HEK293 (cell line): ENCODE data around the gene UBXN4.
A peak's percentile ranks its signal among the peaks of the same experiment; 100 is the strongest.

Experiments used
- CTCF ChIA-PET: fragments of 350-600 bp; formaldehyde crosslinking; extraction: SDS; loops from one replicate; lab custom pipeline; 2021; ENCODE audit warnings: antibody characterized with exemption; lab: Yijun Ruan, JAX
- POLR2A ChIA-PET: fragments of 300-600 bp; formaldehyde crosslinking; extraction: SDS; loops from one replicate; lab custom pipeline; 2020; ENCODE audit warnings: antibody characterized with exemption, inconsistent platforms; lab: Yijun Ruan, JAX
- H3K27ac ChIP-seq: fragments of 200-500 bp; sonication (Bioruptor generic); 2 replicates; pipeline ENCODE4 v1.5.1; 2014; ENCODE audit warnings: low read depth, low read length, control low read depth, inconsistent platforms; ENCODE audit errors: extremely low read depth
- H3K36me3 ChIP-seq, 2 experiments: fragments of 200-500 bp in 1 of 2; sonication (Bioruptor generic) in 1 of 2; 1 replicate in 1 of 2; 2 replicates in 1 of 2; pipeline ENCODE4 v1.5.1; 2014 to 2017; ENCODE audit warnings: inconsistent platforms in 2 of 2, low read length in 2 of 2; ENCODE audit not compliant: control insufficient read depth in 2 of 2, insufficient read depth in 1 of 2
- H3K4me1 ChIP-seq: fragments of 200-500 bp; sonication (Bioruptor generic); 2 replicates; pipeline ENCODE4 v1.5.1; 2014; ENCODE audit warnings: mild to moderate bottlenecking, low read length, inconsistent platforms; ENCODE audit not compliant: control insufficient read depth, insufficient read depth
- H3K4me3 ChIP-seq: 2 replicates; pipeline ENCODE4 v1.5.1; 2011; ENCODE audit warnings: low read depth, mild to moderate bottlenecking, control low read depth, low read length, moderate library complexity
- H3K9me3 ChIP-seq: fragments of 200-500 bp; sonication (Bioruptor generic); 2 replicates; pipeline ENCODE4 v1.5.1; 2014; ENCODE audit warnings: low read depth, low read length, inconsistent platforms; ENCODE audit not compliant: control insufficient read depth, insufficient read depth
- KLF17 ChIP-seq: fragments of 450-650 bp; formaldehyde crosslinking; IDR thresholded peaks from 2 replicates; pipeline ENCODE4 v1.5.1; 2016; ENCODE audit warnings: missing biosample characterization, missing genetic modification characterization
- OVOL3 ChIP-seq: fragments of 450-650 bp; formaldehyde crosslinking; IDR thresholded peaks from 2 replicates; pipeline ENCODE4 v1.5.1; 2016; ENCODE audit warnings: missing biosample characterization, missing genetic modification characterization
- PRDM1 ChIP-seq: fragments of 450-650 bp; formaldehyde crosslinking; IDR thresholded peaks from 2 replicates; pipeline ENCODE4; 2016; ENCODE audit warnings: missing biosample characterization, missing genetic modification characterization
- SP3 ChIP-seq: fragments of 450-650 bp; formaldehyde crosslinking; IDR thresholded peaks from 2 replicates; pipeline ENCODE4 v1.5.1; 2016; ENCODE audit warnings: missing biosample characterization, missing genetic modification characterization
- TRIM28 ChIP-seq: IDR thresholded peaks from 2 replicates; pipeline ENCODE4 v1.6.1; 2011; ENCODE audit warnings: low read length, control low read depth, borderline replicate concordance
- WT1 ChIP-seq: fragments of 450-650 bp; formaldehyde crosslinking; IDR thresholded peaks from 2 replicates; pipeline ENCODE4 v1.5.1; 2016; ENCODE audit warnings: missing biosample characterization, missing genetic modification characterization
- YY1 ChIP-seq: fragments of 450-650 bp; formaldehyde crosslinking; IDR thresholded peaks from 2 replicates; pipeline ENCODE4 v1.5.1; 2018; ENCODE audit warnings: missing biosample characterization, missing genetic modification characterization
- ZBTB7A ChIP-seq: fragments of 450-650 bp; formaldehyde crosslinking; IDR thresholded peaks from 2 replicates; pipeline ENCODE4 v1.5.1; 2016; ENCODE audit warnings: low read depth, missing biosample characterization, missing genetic modification characterization
- ZFP3 ChIP-seq: fragments of 450-650 bp; formaldehyde crosslinking; IDR thresholded peaks from 2 replicates; pipeline ENCODE4 v1.5.1; 2016; ENCODE audit warnings: low read depth, missing biosample characterization, missing genetic modification characterization
- ZNF155 ChIP-seq: fragments of 450-650 bp; formaldehyde crosslinking; IDR thresholded peaks from 2 replicates; pipeline ENCODE4 v1.5.1; 2016; ENCODE audit warnings: missing biosample characterization, missing genetic modification characterization
- ZNF341 ChIP-seq: fragments of 450-650 bp; formaldehyde crosslinking; IDR thresholded peaks from 2 replicates; pipeline ENCODE4; 2016; ENCODE audit warnings: low read depth, missing biosample characterization, missing genetic modification characterization
- ZNF37A ChIP-seq: fragments of 450-650 bp; IDR thresholded peaks from 2 replicates; pipeline ENCODE4 v1.5.1; 2018; ENCODE audit warnings: missing biosample characterization, missing genetic modification characterization
- ZNF404 ChIP-seq: fragments of 450-650 bp; formaldehyde crosslinking; IDR thresholded peaks from 2 replicates; pipeline ENCODE4 v1.5.1; 2017; ENCODE audit warnings: missing biosample characterization, missing genetic modification characterization
- ZNF416 ChIP-seq: fragments of 450-650 bp; formaldehyde crosslinking; IDR thresholded peaks from 2 replicates; pipeline ENCODE4 v1.5.1; 2016; ENCODE audit warnings: missing biosample characterization, missing genetic modification characterization
- ZNF501 ChIP-seq: fragments of 450-650 bp; formaldehyde crosslinking; IDR thresholded peaks from 2 replicates; pipeline ENCODE4 v1.5.1; 2016; ENCODE audit warnings: missing biosample characterization, missing genetic modification characterization
- ZNF600 ChIP-seq: fragments of 450-650 bp; formaldehyde crosslinking; IDR thresholded peaks from 2 replicates; pipeline ENCODE4 v1.5.1; 2016; ENCODE audit warnings: missing biosample characterization, missing genetic modification characterization
- ZNF654 ChIP-seq: fragments of 450-650 bp; formaldehyde crosslinking; IDR thresholded peaks from 2 replicates; pipeline ENCODE4 v1.5.1; 2016; ENCODE audit warnings: low read depth, missing biosample characterization, missing genetic modification characterization
- ZNF670 ChIP-seq: fragments of 450-650 bp; formaldehyde crosslinking; IDR thresholded peaks from 2 replicates; pipeline ENCODE4 v1.5.1; 2016; ENCODE audit warnings: missing biosample characterization, missing genetic modification characterization, low read depth
- ZNF677 ChIP-seq: fragments of 450-650 bp; IDR thresholded peaks from 2 replicates; pipeline ENCODE4 v1.5.0; 2018; ENCODE audit warnings: missing biosample characterization, mild to moderate bottlenecking, missing genetic modification characterization, moderate library complexity
- ZNF830 ChIP-seq: fragments of 450-650 bp; IDR thresholded peaks from 2 replicates; pipeline ENCODE4 v1.5.0; 2018; ENCODE audit warnings: missing biosample characterization, missing genetic modification characterization, low read depth, mild to moderate bottlenecking, moderate library complexity
- ZNF837 ChIP-seq: fragments of 450-650 bp; formaldehyde crosslinking; IDR thresholded peaks from 2 replicates; pipeline ENCODE4 v1.5.1; 2016; ENCODE audit warnings: missing biosample characterization, missing genetic modification characterization
- ZNF843 ChIP-seq: fragments of 450-650 bp; formaldehyde crosslinking; IDR thresholded peaks from 2 replicates; pipeline ENCODE4 v1.5.1; 2016; ENCODE audit warnings: missing biosample characterization, missing genetic modification characterization
- TF ChIP-seq, protein P1 (sequence below): fragments of 450-650 bp; formaldehyde crosslinking; conservative IDR thresholded peaks from 2 replicates; pipeline ENCODE4 v1.5.1; 2016; ENCODE audit warnings: low read depth, missing biosample characterization, missing genetic modification characterization
- TF ChIP-seq, protein P2 (sequence below): fragments of 450-650 bp; formaldehyde crosslinking; optimal IDR thresholded peaks from 2 replicates; pipeline ENCODE3; 2016; ENCODE audit warnings: missing biosample characterization, mild to moderate bottlenecking, missing genetic modification characterization
- TF ChIP-seq, protein P3 (sequence below): fragments of 450-650 bp; formaldehyde crosslinking; IDR thresholded peaks from 2 replicates; pipeline ENCODE4 v1.5.1; 2016; ENCODE audit warnings: missing biosample characterization, missing genetic modification characterization

The UBXN4 gene

GRCh38 chr2:135743860-135744259, 2.2 kb downstream of the UBXN4 start (continued):
- no peak for TF ChIP-seq ZNF155 (tag by site-specific recombination)
- TF ChIP-seq ZNF654: no peak
- TF ChIP-seq, protein P1, sequence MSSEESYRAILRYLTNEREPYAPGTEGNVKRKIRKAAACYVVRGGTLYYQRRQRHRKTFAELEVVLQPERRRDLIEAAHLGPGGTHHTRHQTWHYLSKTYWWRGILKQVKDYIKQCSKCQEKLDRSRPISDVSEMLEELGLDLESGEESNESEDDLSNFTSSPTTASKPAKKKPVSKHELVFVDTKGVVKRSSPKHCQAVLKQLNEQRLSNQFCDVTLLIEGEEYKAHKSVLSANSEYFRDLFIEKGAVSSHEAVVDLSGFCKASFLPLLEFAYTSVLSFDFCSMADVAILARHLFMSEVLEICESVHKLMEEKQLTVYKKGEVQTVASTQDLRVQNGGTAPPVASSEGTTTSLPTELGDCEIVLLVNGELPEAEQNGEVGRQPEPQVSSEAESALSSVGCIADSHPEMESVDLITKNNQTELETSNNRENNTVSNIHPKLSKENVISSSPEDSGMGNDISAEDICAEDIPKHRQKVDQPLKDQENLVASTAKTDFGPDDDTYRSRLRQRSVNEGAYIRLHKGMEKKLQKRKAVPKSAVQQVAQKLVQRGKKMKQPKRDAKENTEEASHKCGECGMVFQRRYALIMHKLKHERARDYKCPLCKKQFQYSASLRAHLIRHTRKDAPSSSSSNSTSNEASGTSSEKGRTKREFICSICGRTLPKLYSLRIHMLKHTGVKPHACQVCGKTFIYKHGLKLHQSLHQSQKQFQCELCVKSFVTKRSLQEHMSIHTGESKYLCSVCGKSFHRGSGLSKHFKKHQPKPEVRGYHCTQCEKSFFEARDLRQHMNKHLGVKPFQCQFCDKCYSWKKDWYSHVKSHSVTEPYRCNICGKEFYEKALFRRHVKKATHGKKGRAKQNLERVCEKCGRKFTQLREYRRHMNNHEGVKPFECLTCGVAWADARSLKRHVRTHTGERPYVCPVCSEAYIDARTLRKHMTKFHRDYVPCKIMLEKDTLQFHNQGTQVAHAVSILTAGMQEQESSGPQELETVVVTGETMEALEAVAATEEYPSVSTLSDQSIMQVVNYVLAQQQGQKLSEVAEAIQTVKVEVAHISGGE (tag by site-specific recombination): no peak
- TF ChIP-seq, protein P2, sequence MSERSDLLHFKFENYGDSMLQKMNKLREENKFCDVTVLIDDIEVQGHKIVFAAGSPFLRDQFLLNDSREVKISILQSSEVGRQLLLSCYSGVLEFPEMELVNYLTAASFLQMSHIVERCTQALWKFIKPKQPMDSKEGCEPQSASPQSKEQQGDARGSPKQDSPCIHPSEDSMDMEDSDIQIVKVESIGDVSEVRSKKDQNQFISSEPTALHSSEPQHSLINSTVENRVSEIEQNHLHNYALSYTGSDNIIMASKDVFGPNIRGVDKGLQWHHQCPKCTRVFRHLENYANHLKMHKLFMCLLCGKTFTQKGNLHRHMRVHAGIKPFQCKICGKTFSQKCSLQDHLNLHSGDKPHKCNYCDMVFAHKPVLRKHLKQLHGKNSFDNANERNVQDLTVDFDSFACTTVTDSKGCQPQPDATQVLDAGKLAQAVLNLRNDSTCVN (tag by site-specific recombination): no peak
- no peak for TF ChIP-seq ZNF677
- TF ChIP-seq KLF17 (tag by site-specific recombination): no peak
- TF ChIP-seq ZBTB7A: no peak
- TF ChIP-seq, all 188 proteins: peak for 0

DNA sequence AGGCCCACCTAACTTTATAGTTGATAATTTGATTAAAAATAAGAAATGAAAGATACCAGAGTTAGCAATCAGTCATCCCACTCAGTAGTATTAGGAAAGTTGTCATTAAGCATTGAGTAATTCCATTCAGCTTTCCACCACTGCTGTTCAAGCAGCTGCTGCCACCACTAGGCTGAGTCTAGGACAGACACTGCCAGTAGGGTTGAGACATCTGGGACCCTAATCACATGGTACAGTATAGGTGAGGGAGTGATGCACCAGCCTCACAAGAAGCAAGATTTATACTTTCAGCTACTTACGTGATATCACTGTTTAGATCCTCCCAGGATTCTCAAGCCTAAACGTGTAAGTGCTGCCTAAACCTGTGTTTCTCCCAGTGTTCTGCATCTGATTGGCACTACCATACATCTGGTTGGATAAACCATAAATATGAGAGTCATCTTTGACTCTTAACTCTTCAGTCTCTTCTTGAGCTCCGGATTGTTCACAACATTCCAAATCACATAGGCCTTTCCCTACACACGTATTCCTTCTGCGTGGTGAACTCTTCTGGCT, 3.2 kb downstream of the UBXN4 start:
- H3K9me3 ChIP-seq: no peaks in the 10 kb centered on the region
- TF ChIP-seq ZNF654: 0 out of 2 replicates have a peak, but pooled peaks have one; percentile 3
- peak; percentile 45; the same call in 1 of the 2 replicates for TF ChIP-seq TRIM28
- no peak for TF ChIP-seq ZNF670 (tag by site-specific recombination)
- TF ChIP-seq ZNF341 (tag by site-specific recombination): peak; percentile 64
- 0 out of 2 replicates have a peak, but pooled peaks have one; percentile 26 for TF ChIP-seq ZNF600
- peak; percentile 59; the same call in 1 of the 2 replicates for TF ChIP-seq PRDM1 (tag by site-specific recombination)
- ChIA-PET POLR2A (interaction anchor here (1.9 kb wide), 1 partner anchor 53 kb away, joined by 4 read pairs; no protein-coding TSS in a partner anchor), CTCF (interaction anchor here (0.5 to 1.7 kb wide), 4 partner anchors 40 to 741 kb away, joined by 3 to 6 read pairs (median 3); no protein-coding TSS in a partner anchor)
- no peak overlapping the region for H3K27ac ChIP-seq
- peaks cover 8% of the 10 kb centered on the region; the same call in 1 of the 2 replicates for H3K4me1 ChIP-seq
- peaks cover 27 to 47% of the 10 kb centered on the region in 2 experiments for H3K36me3 ChIP-seq
- H3K4me3 ChIP-seq: peak overlapping the region; percentile 1; the same call in 1 of the 2 replicates

- Histone ChIP-seq H3K4me3 (no peak overlapping the region), H3K27ac (no peak overlapping the region), H3K36me3 (peaks cover 30 to 52% of the 10 kb centered on the region in 2 experiments), H3K4me1 (peaks cover 8% of the 10 kb centered on the region; the same call in 1 of the 2 replicates), H3K9me3 (no peaks in the 10 kb centered on the region)
- ChIA-PET POLR2A (interaction anchor here (0.6 kb wide), 1 partner anchor 75 kb away, joined by 3 read pairs; no protein-coding TSS in a partner anchor), CTCF (interaction anchor here (0.6 to 1.7 kb wide), 5 partner anchors 40 to 741 kb away, joined by 3 to 6 read pairs (median 3); no protein-coding TSS in a partner anchor)
- TF ChIP-seq PRDM1 (tag by site-specific recombination) (no peak), ZNF501 (no peak), ZNF670 (tag by site-specific recombination) (no peak), ZNF404 (no peak), ZNF830 (tag by site-specific recombination) (no peak), OVOL3 (tag by site-specific recombination) (no peak), ZNF843 (no peak), YY1 (tag by site-specific recombination) (no peak), ZFP3 (tag by site-specific recombination) (no peak), SP3 (tag by site-specific recombination) (no peak), ZNF416 (no peak), WT1 (no peak), ZNF37A (tag by site-specific recombination) (no peak), ZNF837 (tag by site-specific recombination) (no peak)
- TF ChIP-seq, protein P3, sequence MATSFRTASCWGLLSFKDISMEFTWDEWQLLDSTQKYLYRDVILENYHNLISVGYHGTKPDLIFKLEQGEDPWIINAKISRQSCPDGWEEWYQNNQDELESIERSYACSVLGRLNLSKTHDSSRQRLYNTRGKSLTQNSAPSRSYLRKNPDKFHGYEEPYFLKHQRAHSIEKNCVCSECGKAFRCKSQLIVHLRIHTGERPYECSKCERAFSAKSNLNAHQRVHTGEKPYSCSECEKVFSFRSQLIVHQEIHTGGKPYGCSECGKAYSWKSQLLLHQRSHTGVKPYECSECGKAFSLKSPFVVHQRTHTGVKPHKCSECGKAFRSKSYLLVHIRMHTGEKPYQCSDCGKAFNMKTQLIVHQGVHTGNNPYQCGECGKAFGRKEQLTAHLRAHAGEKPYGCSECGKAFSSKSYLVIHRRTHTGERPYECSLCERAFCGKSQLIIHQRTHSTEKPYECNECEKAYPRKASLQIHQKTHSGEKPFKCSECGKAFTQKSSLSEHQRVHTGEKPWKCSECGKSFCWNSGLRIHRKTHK (tag by site-specific recombination): no peak
Measured at GRCh38 chr2:135745545-135745944, 3.9 kb downstream of the UBXN4 start.
